ENCODE results near the gene DZANK1. TPM values are rescaled to one million over a fixed set of nuclear protein-coding genes. Genes with fewer than 3 reads are reported as not detected.

The DZANK1 gene
- total and polyA plus RNA-seq, 2 donors (not counting 3 experiments of a cell fraction or from before 2014, with no cell fraction given) = 1.1 to 1.8 TPM

DNA sequence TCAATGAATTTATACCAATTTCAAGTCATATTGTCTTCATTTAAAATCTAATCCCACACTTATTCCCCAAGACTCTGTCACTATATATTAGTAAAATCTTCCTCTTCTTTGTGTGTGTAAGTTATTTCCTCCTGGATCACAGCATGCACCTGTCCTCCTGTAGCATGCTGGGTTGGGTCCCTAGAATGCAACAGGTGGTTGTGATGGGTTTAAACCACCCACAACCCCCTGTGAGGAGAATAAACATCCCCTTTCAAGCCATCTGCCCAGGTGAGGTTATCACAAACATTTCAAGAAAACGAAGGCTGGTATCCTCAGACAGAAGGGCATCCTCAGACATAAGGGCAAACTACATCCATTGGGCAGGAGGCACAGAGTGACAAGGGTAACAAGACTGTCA, 26.4 kb downstream of the DZANK1 start:
- H3K79me2 ChIP-seq (ENCODE audit: control insufficient read depth, insufficient read depth, low read length) = no peaks in the 10 kb centered on the region
- H3K4me3 ChIP-seq (replicated peaks in 1 of 3; ENCODE audit: insufficient read depth in 1 of 3, low read depth in 1 of 3, low read length in 3 of 3) = no peak overlapping the region
- dilution Hi-C loops (cut with MboI; ENCODE audit: extremely low pct_ligation_motif_present, low sequenced_read_pairs) = no loop called here
- intact Hi-C loops (cut with micrococcal nuclease) = no loop called here
- CTCF ChIA-PET = no interaction called here
- no peaks in the 10 kb centered on the region for H4K20me1 ChIP-seq (replicated peaks; ENCODE audit: control insufficient read depth, extremely low read depth, insufficient read depth, low read length)
- BruUV-seq (replicated peaks) = no TSS peak
- no peaks in the 10 kb centered on the region for H3K4me1 ChIP-seq (ENCODE audit: control insufficient read depth, extremely low read depth, insufficient read depth, low read length)
- POLR2A ChIA-PET = no interaction called here
- no peak overlapping the region for H3K9ac ChIP-seq (replicated peaks; ENCODE audit: extremely low read depth, insufficient read depth, low read length)
- FAIRE-seq = no peak
- TF ChIP-seq, protein P1, sequence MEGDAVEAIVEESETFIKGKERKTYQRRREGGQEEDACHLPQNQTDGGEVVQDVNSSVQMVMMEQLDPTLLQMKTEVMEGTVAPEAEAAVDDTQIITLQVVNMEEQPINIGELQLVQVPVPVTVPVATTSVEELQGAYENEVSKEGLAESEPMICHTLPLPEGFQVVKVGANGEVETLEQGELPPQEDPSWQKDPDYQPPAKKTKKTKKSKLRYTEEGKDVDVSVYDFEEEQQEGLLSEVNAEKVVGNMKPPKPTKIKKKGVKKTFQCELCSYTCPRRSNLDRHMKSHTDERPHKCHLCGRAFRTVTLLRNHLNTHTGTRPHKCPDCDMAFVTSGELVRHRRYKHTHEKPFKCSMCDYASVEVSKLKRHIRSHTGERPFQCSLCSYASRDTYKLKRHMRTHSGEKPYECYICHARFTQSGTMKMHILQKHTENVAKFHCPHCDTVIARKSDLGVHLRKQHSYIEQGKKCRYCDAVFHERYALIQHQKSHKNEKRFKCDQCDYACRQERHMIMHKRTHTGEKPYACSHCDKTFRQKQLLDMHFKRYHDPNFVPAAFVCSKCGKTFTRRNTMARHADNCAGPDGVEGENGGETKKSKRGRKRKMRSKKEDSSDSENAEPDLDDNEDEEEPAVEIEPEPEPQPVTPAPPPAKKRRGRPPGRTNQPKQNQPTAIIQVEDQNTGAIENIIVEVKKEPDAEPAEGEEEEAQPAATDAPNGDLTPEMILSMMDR (IDR thresholded peaks at IDR 0.05; ENCODE audit: extremely low read depth in 1 of 2, insufficient read depth in 1 of 2, low read depth in 1 of 2, low read length in 2 of 2) = no peak
- TF ChIP-seq, protein P2, sequence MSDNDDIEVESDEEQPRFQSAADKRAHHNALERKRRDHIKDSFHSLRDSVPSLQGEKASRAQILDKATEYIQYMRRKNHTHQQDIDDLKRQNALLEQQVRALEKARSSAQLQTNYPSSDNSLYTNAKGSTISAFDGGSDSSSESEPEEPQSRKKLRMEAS (IDR thresholded peaks at IDR 0.05; ENCODE audit: insufficient read depth, insufficient read length) = no peak
- no peaks in the 10 kb centered on the region for H3K36me3 ChIP-seq (ENCODE audit: control insufficient read depth in 2 of 2, extremely low read depth in 1 of 2, insufficient read depth in 2 of 2, low read length in 2 of 2)
- H2AFZ ChIP-seq (ENCODE audit: low read depth, low read length) = no peak overlapping the region
- H3K9me1 ChIP-seq (replicated peaks; ENCODE audit: control insufficient read depth, extremely low read depth, insufficient read depth, low read length) = no peaks in the 10 kb centered on the region
- no peak overlapping the region for H3K4me2 ChIP-seq (ENCODE audit: insufficient read depth, low read length)
- H3K27ac ChIP-seq (ENCODE audit: insufficient read depth, low read depth, low read length) = no peak overlapping the region
- H3K27me3 ChIP-seq (ENCODE audit: control insufficient read depth in 2 of 2, insufficient read depth in 2 of 2, low read length in 2 of 2) = no peaks in the 10 kb centered on the region
- H3K9me3 ChIP-seq (replicated peaks; ENCODE audit: control insufficient read depth, insufficient read depth, low read length) = no peaks in the 10 kb centered on the region
- no peak for DNase-seq (ENCODE audit: low read depth, low spot score)

DNA sequence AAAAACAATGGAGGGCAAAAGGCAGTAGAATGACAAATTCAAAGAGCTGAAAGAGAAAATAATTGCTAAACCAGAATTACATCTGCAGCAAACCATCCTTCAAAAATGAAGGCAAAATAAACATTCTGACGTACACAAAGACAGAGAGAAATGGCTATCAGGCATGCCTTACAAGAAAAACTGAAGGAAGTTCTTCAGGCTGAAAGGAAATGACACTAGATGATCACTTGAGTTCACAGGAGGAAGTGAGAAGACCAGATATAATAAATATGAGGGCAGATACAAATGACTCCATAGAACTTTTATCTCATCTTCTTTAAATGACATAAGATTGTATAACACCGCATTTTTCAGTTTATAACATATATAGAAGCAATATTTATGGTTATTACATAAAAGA, 30.0 kb downstream of the DZANK1 start:
- Histone ChIP-seq H3K4me1 (ENCODE audit: control insufficient read depth, extremely low read depth, insufficient read depth, low read length) (no peaks in the 10 kb centered on the region), H2AFZ (ENCODE audit: low read depth, low read length) (no peak overlapping the region), H3K4me3 (replicated peaks in 1 of 3; ENCODE audit: insufficient read depth in 1 of 3, low read depth in 1 of 3, low read length in 3 of 3) (no peak overlapping the region), H3K27ac (ENCODE audit: insufficient read depth, low read depth, low read length) (no peak overlapping the region), H3K27me3 (ENCODE audit: control insufficient read depth in 2 of 2, insufficient read depth in 2 of 2, low read length in 2 of 2) (no peaks in the 10 kb centered on the region), H3K9me1 (replicated peaks; ENCODE audit: control insufficient read depth, extremely low read depth, insufficient read depth, low read length) (no peaks in the 10 kb centered on the region), H3K9ac (replicated peaks; ENCODE audit: extremely low read depth, insufficient read depth, low read length) (no peak overlapping the region), H4K20me1 (replicated peaks; ENCODE audit: control insufficient read depth, extremely low read depth, insufficient read depth, low read length) (no peaks in the 10 kb centered on the region), H3K36me3 (ENCODE audit: control insufficient read depth in 2 of 2, extremely low read depth in 1 of 2, insufficient read depth in 2 of 2, low read length in 2 of 2) (no peaks in the 10 kb centered on the region), H3K79me2 (ENCODE audit: control insufficient read depth, insufficient read depth, low read length) (no peaks in the 10 kb centered on the region), H3K4me2 (ENCODE audit: insufficient read depth, low read length) (no peak overlapping the region), H3K9me3 (replicated peaks; ENCODE audit: control insufficient read depth, insufficient read depth, low read length) (no peaks in the 10 kb centered on the region)
- intact Hi-C loops (cut with micrococcal nuclease) (no loop called here), dilution Hi-C loops (cut with MboI; ENCODE audit: extremely low pct_ligation_motif_present, low sequenced_read_pairs) (no loop called here)
- CTCF ChIA-PET = interaction anchor here (0.6 kb wide), 1 partner anchor 1187 kb away, joined by 3 read pairs; no protein-coding TSS in a partner anchor
- no TSS peak for BruUV-seq (replicated peaks)
- FAIRE-seq = no peak
- DNase-seq (ENCODE audit: low read depth, low spot score) = no peak
- POLR2A ChIA-PET = interaction anchor here (0.7 kb wide), 1 partner anchor 358 kb away, joined by 6 read pairs; no protein-coding TSS in a partner anchor
- TF ChIP-seq, protein P2 (IDR thresholded peaks at IDR 0.05; ENCODE audit: insufficient read depth, insufficient read length) = no peak
- TF ChIP-seq EZH2 (IDR thresholded peaks at IDR 0.05; ENCODE audit: borderline replicate concordance, low read depth, low read length, severe bottlenecking) (no peak), POLR2AphosphoS5 (IDR thresholded peaks at IDR 0.05; ENCODE audit: insufficient read depth, low read depth, low read length) (no peak), GATA2 (IDR thresholded peaks at IDR 0.05; ENCODE audit: insufficient read depth, insufficient read length, low read depth, low read length) (no peak), MYC (IDR thresholded peaks at IDR 0.05; ENCODE audit: low read depth, low read length) (no peak), FOS (IDR thresholded peaks at IDR 0.05; ENCODE audit: borderline replicate concordance, insufficient read depth, low read length) (no peak), JUN (IDR thresholded peaks at IDR 0.05; ENCODE audit: borderline replicate concordance, insufficient read depth, insufficient read length, low read depth) (no peak), POLR2A (IDR thresholded peaks at IDR 0.05; ENCODE audit: low read depth, low read length) (no peak)
- TF ChIP-seq, protein P1 (IDR thresholded peaks at IDR 0.05; ENCODE audit: extremely low read depth in 1 of 2, insufficient read depth in 1 of 2, low read depth in 1 of 2, low read length in 2 of 2) = no peak
